Measurements from ENCODE around the gene CPSF3.

CPSF3 gene

DNA sequence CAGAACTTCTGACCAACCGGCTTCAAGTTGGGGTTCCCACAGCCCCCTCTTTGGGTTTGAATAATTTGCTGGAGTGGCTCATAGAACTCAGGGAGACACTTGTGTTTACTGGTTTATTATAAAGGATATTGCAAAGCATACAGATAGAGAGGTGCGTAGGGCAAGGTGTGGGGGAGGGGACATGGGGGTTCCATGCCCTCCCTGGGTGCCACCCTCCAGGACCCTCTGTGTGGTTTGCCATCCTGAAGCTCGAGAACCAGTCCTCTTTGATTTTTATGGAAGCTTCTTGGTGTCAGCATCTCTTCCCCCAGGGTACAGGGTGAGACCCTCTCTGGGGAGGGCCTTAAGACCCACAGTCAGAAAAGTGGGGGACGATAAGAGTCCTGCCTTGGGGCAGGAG lies 38.9 kb upstream of the CPSF3 start:
- Histone ChIP-seq H3K36me3 (ENCODE audit: control insufficient read depth in 5 of 5, insufficient read depth in 5 of 5, low read length in 5 of 5) (peaks cover 3 to 70% (median 60%) of the 10 kb centered on the region in 5 donors), H3K4me1 (ENCODE audit: control insufficient read depth in 5 of 5, insufficient read depth in 5 of 5, low read length in 5 of 5) (peaks cover 9 to 62% (median 49%) of the 10 kb centered on the region in 5 donors), H3K27me3 (ENCODE audit: control insufficient read depth in 5 of 5, insufficient read depth in 4 of 5, low read length in 5 of 5) (no peaks in the 10 kb centered on the region), H3K27ac (ENCODE audit: low read depth, low read length) (peak overlapping the region; percentile 90), H3K4me3 (ENCODE audit: low read depth in 1 of 5, low read length in 5 of 5) (no peak overlapping the region), H3K9ac (ENCODE audit: low read length in 5 of 5) (no peak overlapping the region), H3K9me3 (ENCODE audit: control insufficient read depth in 5 of 5, low read length in 5 of 5) (no peaks in the 10 kb centered on the region)

GRCh38 chr2:9385841-9386240 lies 37.6 kb upstream of the CPSF3 start:
- peaks cover 6 to 53% (median 41%) of the 10 kb centered on the region in 5 donors for H3K4me1 ChIP-seq (ENCODE audit: control insufficient read depth in 5 of 5, insufficient read depth in 5 of 5, low read length in 5 of 5)
- peak overlapping the region; percentile 90 for H3K27ac ChIP-seq (ENCODE audit: low read depth, low read length)
- H3K36me3 ChIP-seq (ENCODE audit: control insufficient read depth in 5 of 5, insufficient read depth in 5 of 5, low read length in 5 of 5): peaks cover 3 to 78% (median 68%) of the 10 kb centered on the region in 5 donors
- H3K9ac ChIP-seq (ENCODE audit: low read length in 5 of 5): no peak overlapping the region
- no peaks in the 10 kb centered on the region for H3K27me3 ChIP-seq (ENCODE audit: control insufficient read depth in 5 of 5, insufficient read depth in 4 of 5, low read length in 5 of 5)
- H3K9me3 ChIP-seq (ENCODE audit: control insufficient read depth in 5 of 5, low read length in 5 of 5): no peaks in the 10 kb centered on the region
- H3K4me3 ChIP-seq (ENCODE audit: low read depth in 1 of 5, low read length in 5 of 5): no peak overlapping the region

DNA sequence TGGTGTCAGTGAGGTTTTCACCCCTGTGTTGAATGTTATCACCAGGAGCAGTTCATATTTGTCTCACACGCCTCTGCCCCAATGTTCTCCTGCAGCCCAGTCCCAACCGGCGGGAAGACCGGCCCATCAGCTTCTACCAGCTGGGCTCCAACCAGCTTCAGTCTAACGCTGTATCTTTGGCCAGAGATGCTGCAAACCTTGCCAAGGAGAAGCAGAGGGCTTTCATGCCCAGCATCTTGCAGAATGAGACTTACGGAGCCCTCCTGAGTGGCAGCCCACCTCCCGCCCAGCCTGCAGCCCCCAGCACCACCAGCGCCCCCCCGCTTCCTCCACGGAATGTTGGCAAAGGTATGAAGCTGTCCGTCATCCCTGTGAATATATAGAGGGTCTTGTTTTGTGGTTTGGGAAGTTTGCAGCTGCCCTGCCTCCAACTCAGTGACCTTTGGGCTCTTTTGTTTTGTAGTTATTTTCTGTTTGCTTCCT lies 35.2 kb upstream of the CPSF3 start:
- H3K9me3 ChIP-seq (ENCODE audit: control insufficient read depth in 5 of 5, low read length in 5 of 5): no peaks in the 10 kb centered on the region
- H3K4me1 ChIP-seq (ENCODE audit: control insufficient read depth in 5 of 5, insufficient read depth in 5 of 5, low read length in 5 of 5): peaks cover 4 to 55% (median 44%) of the 10 kb centered on the region in 5 donors
- peaks cover 3 to 68% (median 55%) of the 10 kb centered on the region in 5 donors for H3K36me3 ChIP-seq (ENCODE audit: control insufficient read depth in 5 of 5, insufficient read depth in 5 of 5, low read length in 5 of 5)
- H3K27me3 ChIP-seq (ENCODE audit: control insufficient read depth in 5 of 5, insufficient read depth in 4 of 5, low read length in 5 of 5): no peaks in the 10 kb centered on the region
- H3K27ac ChIP-seq (ENCODE audit: low read depth, low read length): peak overlapping the region; percentile 90
- H3K4me3 ChIP-seq (ENCODE audit: low read depth in 1 of 5, low read length in 5 of 5): no peak overlapping the region
- H3K9ac ChIP-seq (ENCODE audit: low read length in 5 of 5): no peak overlapping the region

- Histone ChIP-seq H3K9ac (ENCODE audit: low read length in 5 of 5) (peak overlapping the region in 2 of 5 donors; percentile 34 to 50), H3K27ac (ENCODE audit: low read depth, low read length) (peak overlapping the region; percentile 90), H3K4me1 (ENCODE audit: control insufficient read depth in 5 of 5, insufficient read depth in 5 of 5, low read length in 5 of 5) (peaks cover 4 to 61% (median 48%) of the 10 kb centered on the region in 5 donors), H3K9me3 (ENCODE audit: control insufficient read depth in 5 of 5, low read length in 5 of 5) (no peaks in the 10 kb centered on the region), H3K36me3 (ENCODE audit: control insufficient read depth in 5 of 5, insufficient read depth in 5 of 5, low read length in 5 of 5) (peaks cover 0 to 65% (median 51%) of the 10 kb centered on the region in 5 donors), H3K4me3 (ENCODE audit: low read depth in 1 of 5, low read length in 5 of 5) (no peak overlapping the region), H3K27me3 (ENCODE audit: control insufficient read depth in 5 of 5, insufficient read depth in 4 of 5, low read length in 5 of 5) (no peaks in the 10 kb centered on the region)
Measured at GRCh38 chr2:9388950-9389911, 34.2 kb upstream of the CPSF3 start.

DNA sequence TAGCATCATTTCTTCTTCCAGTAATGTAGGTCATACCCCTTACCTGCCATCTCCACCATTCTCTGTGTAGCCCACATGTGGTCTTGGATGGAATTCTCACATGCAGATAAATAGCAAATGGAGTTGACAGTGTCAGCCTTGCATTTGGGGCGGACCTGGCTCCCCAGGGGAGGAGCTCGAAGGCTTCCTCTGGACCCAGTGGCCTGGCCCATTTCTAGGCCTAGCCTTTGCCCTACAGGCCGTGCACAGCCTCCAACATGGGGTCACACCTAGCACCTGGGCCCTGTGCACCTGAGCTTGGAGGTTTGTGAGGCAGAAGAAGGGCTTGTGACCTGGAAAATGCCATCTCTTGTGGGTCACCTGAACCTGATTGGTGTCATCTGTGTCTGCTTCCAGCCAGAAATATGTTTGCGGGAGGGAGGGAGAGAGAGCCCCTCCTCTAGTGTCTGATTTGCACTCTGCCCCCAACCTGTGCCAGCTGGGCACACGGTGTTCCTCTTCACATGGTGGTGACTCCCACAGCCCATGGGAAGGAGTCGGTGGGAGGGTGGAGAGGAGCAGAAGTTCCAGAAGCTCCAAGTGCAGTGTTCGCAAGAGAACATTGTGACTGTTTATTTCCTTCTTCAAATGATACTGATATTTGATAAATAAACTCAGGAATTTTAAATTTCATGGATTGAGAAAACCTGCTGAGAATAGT lies 33.2 kb upstream of the CPSF3 start:
- Histone ChIP-seq H3K9me3 (ENCODE audit: control insufficient read depth in 5 of 5, low read length in 5 of 5) (no peaks in the 10 kb centered on the region), H3K36me3 (ENCODE audit: control insufficient read depth in 5 of 5, insufficient read depth in 5 of 5, low read length in 5 of 5) (peaks cover 0 to 64% (median 55%) of the 10 kb centered on the region in 5 donors), H3K9ac (ENCODE audit: low read length in 5 of 5) (peak overlapping the region in 1 of 5 donors; percentile 50), H3K27ac (ENCODE audit: low read depth, low read length) (peak overlapping the region; percentile 90), H3K27me3 (ENCODE audit: control insufficient read depth in 5 of 5, insufficient read depth in 4 of 5, low read length in 5 of 5) (no peaks in the 10 kb centered on the region), H3K4me3 (ENCODE audit: low read depth in 1 of 5, low read length in 5 of 5) (no peak overlapping the region), H3K4me1 (ENCODE audit: control insufficient read depth in 5 of 5, insufficient read depth in 5 of 5, low read length in 5 of 5) (peaks cover 4 to 58% (median 43%) of the 10 kb centered on the region in 5 donors)

- H3K4me3 ChIP-seq (ENCODE audit: low read depth in 1 of 5, low read length in 5 of 5): no peak overlapping the region
- H3K9ac ChIP-seq (ENCODE audit: low read length in 5 of 5): no peak overlapping the region
- H3K27me3 ChIP-seq (ENCODE audit: control insufficient read depth in 5 of 5, insufficient read depth in 4 of 5, low read length in 5 of 5): no peaks in the 10 kb centered on the region
- H3K9me3 ChIP-seq (ENCODE audit: control insufficient read depth in 5 of 5, low read length in 5 of 5): no peaks in the 10 kb centered on the region
- peaks cover 4 to 52% (median 36%) of the 10 kb centered on the region in 5 donors for H3K4me1 ChIP-seq (ENCODE audit: control insufficient read depth in 5 of 5, insufficient read depth in 5 of 5, low read length in 5 of 5)
- no peak overlapping the region for H3K27ac ChIP-seq (ENCODE audit: low read depth, low read length)
- peaks cover 0 to 59% (median 55%) of the 10 kb centered on the region in 5 donors for H3K36me3 ChIP-seq (ENCODE audit: control insufficient read depth in 5 of 5, insufficient read depth in 5 of 5, low read length in 5 of 5)
Measured at GRCh38 chr2:9390991-9391390, 32.5 kb upstream of the CPSF3 start.

DNA sequence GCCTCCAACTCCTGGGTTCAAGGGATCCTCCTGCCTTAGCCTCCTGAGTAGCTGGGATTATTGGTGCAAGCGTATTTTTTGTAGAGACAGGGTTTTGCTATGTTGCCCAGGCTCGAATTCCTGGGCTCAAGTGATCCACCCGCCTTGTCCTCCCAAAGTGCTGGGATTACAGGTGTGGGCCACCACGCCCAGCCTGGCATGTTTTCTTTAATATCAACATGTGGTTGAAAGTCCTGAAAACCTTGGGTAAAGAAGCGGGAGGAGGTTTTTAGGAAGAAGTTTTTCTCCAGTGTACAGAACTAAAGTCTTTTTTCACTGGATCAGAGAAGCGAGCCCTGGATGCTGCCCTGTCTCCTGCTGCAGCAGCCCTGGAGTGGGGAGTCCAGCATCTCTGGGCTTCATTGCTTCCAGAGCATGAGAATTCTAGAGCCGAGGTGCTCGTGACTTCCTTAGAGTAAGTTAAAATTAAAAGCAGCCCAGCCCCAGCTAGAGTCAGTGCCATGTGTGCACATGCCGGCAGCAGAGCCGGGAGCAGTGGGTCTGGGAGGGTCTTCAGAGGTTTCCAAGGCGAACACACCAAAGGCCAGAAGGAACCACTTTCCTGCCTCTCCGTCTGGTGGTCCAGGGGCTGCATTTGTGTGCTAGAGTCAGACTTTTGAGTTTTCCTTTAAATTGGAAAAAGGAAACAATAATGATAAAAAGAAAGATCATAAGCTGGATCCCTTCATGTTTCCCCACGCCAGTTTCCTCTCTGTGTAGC lies 31.3 kb upstream of the CPSF3 start:
- Histone ChIP-seq H3K4me1 (ENCODE audit: control insufficient read depth in 5 of 5, insufficient read depth in 5 of 5, low read length in 5 of 5) (peaks cover 4 to 42% (median 27%) of the 10 kb centered on the region in 5 donors), H3K36me3 (ENCODE audit: control insufficient read depth in 5 of 5, insufficient read depth in 5 of 5, low read length in 5 of 5) (peaks cover 0 to 61% (median 50%) of the 10 kb centered on the region in 5 donors), H3K27ac (ENCODE audit: low read depth, low read length) (peak overlapping the region; percentile 63), H3K9me3 (ENCODE audit: control insufficient read depth in 5 of 5, low read length in 5 of 5) (no peaks in the 10 kb centered on the region), H3K27me3 (ENCODE audit: control insufficient read depth in 5 of 5, insufficient read depth in 4 of 5, low read length in 5 of 5) (no peaks in the 10 kb centered on the region), H3K4me3 (ENCODE audit: low read depth in 1 of 5, low read length in 5 of 5) (no peak overlapping the region), H3K9ac (ENCODE audit: low read length in 5 of 5) (peak overlapping the region in 4 of 5 donors; percentile 2 to 56 (median 18))

- Histone ChIP-seq H3K9me3 (ENCODE audit: control insufficient read depth in 5 of 5, low read length in 5 of 5) (no peaks in the 10 kb centered on the region), H3K27me3 (ENCODE audit: control insufficient read depth in 5 of 5, insufficient read depth in 4 of 5, low read length in 5 of 5) (no peaks in the 10 kb centered on the region), H3K27ac (ENCODE audit: low read depth, low read length) (peak overlapping the region; percentile 63), H3K4me1 (ENCODE audit: control insufficient read depth in 5 of 5, insufficient read depth in 5 of 5, low read length in 5 of 5) (peaks cover 4 to 32% (median 19%) of the 10 kb centered on the region in 5 donors), H3K4me3 (ENCODE audit: low read depth in 1 of 5, low read length in 5 of 5) (no peak overlapping the region), H3K9ac (ENCODE audit: low read length in 5 of 5) (peak overlapping the region; percentile 20 to 56 (median 36)), H3K36me3 (ENCODE audit: control insufficient read depth in 5 of 5, insufficient read depth in 5 of 5, low read length in 5 of 5) (peaks cover 0 to 58% (median 45%) of the 10 kb centered on the region in 5 donors)
Measured at GRCh38 chr2:9392898-9393765, 30.3 kb upstream of the CPSF3 start.

DNA sequence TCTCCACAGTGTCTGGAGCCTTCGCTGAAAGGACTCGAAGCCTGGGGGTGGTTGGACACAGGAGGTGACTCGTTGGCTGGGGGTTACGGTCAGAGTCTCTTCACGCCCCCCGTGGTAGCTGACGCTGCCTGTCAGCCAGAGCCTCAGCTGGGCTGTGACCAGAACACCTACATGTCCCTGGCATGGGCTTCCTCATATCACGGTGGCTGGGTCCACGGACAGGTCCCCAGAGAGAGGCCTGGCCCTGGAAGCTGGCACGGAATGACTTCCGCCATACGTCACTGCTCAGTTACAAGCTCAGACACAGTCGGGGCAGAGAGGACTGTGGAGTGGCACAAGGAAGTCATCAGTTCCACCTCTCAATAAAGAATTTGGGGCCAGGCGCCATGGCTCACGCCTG lies 28.6 kb upstream of the CPSF3 start:
- Histone ChIP-seq H3K27me3 (ENCODE audit: control insufficient read depth in 5 of 5, insufficient read depth in 4 of 5, low read length in 5 of 5) (no peaks in the 10 kb centered on the region), H3K27ac (ENCODE audit: low read depth, low read length) (no peak overlapping the region), H3K4me1 (ENCODE audit: control insufficient read depth in 5 of 5, insufficient read depth in 5 of 5, low read length in 5 of 5) (peaks cover 6 to 29% (median 26%) of the 10 kb centered on the region in 5 donors), H3K9ac (ENCODE audit: low read length in 5 of 5) (no peak overlapping the region), H3K9me3 (ENCODE audit: control insufficient read depth in 5 of 5, low read length in 5 of 5) (no peaks in the 10 kb centered on the region), H3K36me3 (ENCODE audit: control insufficient read depth in 5 of 5, insufficient read depth in 5 of 5, low read length in 5 of 5) (peaks cover 0 to 44% (median 32%) of the 10 kb centered on the region in 5 donors), H3K4me3 (ENCODE audit: low read depth in 1 of 5, low read length in 5 of 5) (no peak overlapping the region)

Measured in subcutaneous abdominal adipose tissue (tissue), 5 donors.